Stomach smooth muscle (tissue), 2 donors: ENCODE measurements around the gene CELF1.
"Not testable (repeated sequence)": the region's sequence is repeated elsewhere in the genome, so short reads cannot be mapped to it uniquely, and the experiment has no call there.

Source experiments
- H3K27ac ChIP-seq: one replicate; pipeline ENCODE4 v1.7.0; 2013; ENCODE audit warnings: mild to moderate bottlenecking, low read length, inconsistent platforms
- H3K27me3 ChIP-seq, 2 donors: one replicate each; pipeline ENCODE4 v1.7.0; 2013; ENCODE audit warnings: low read length in 2 of 2; ENCODE audit not compliant: insufficient read depth in 2 of 2, control insufficient read depth in 1 of 2
- H3K36me3 ChIP-seq, 2 donors: one replicate each; pipeline ENCODE4 v1.7.0; 2013; ENCODE audit warnings: low read length in 2 of 2; ENCODE audit not compliant: control insufficient read depth in 2 of 2, insufficient read depth in 2 of 2
- H3K4me1 ChIP-seq: one replicate; pipeline ENCODE4 v1.7.0; 2013; ENCODE audit warnings: low read length; ENCODE audit not compliant: control insufficient read depth, insufficient read depth
- H3K4me3 ChIP-seq, 2 donors: one replicate each; pipeline ENCODE4 v1.7.0; 2013; ENCODE audit warnings: low read length in 2 of 2
- H3K9ac ChIP-seq, 2 donors: one replicate each; pipeline ENCODE4 v1.7.0; 2013; ENCODE audit warnings: low read length in 2 of 2, mild to moderate bottlenecking in 1 of 2
- H3K9me3 ChIP-seq, 2 donors: one replicate each; pipeline ENCODE4 v1.7.0; 2013; ENCODE audit warnings: low read length in 2 of 2; ENCODE audit not compliant: control insufficient read depth in 2 of 2
- donor health status: healthy.
- donor health status: Pancreatic carcinoma.

The CELF1 gene

GRCh38 chr11:47539681-47540039, 13.3 kb downstream of the CELF1 start:
- H3K4me3 ChIP-seq: no peak overlapping the region
- H3K4me1 ChIP-seq: peaks cover 30% of the 10 kb centered on the region
- H3K27me3 ChIP-seq: no peaks in the 10 kb centered on the region
- no peak overlapping the region for H3K27ac ChIP-seq
- H3K9ac ChIP-seq: no peak overlapping the region
- no peaks in the 10 kb centered on the region for H3K9me3 ChIP-seq
- no peaks in the 10 kb centered on the region for H3K36me3 ChIP-seq

GRCh38 chr11:47538741-47539565, 14.0 kb downstream of the CELF1 start:
- Histone ChIP-seq H3K9ac (no peak overlapping the region), H3K9me3 (no peaks in the 10 kb centered on the region), H3K4me3 (no peak overlapping the region), H3K27ac (no peak overlapping the region), H3K4me1 (peaks cover 27% of the 10 kb centered on the region), H3K27me3 (no peaks in the 10 kb centered on the region), H3K36me3 (no peaks in the 10 kb centered on the region)

GRCh38 chr11:47536915-47537314, 16.0 kb downstream of the CELF1 start:
- Histone ChIP-seq H3K4me1 (peaks cover 36% of the 10 kb centered on the region), H3K9ac (no peak overlapping the region), H3K27ac (no peak overlapping the region), H3K4me3 (no peak overlapping the region), H3K36me3 (no peaks in the 10 kb centered on the region), H3K9me3 (no peaks in the 10 kb centered on the region), H3K27me3 (no peaks in the 10 kb centered on the region)

- no peak overlapping the region for H3K9ac ChIP-seq
- no peaks in the 10 kb centered on the region for H3K36me3 ChIP-seq
- no peaks in the 10 kb centered on the region for H3K27me3 ChIP-seq
- H3K4me3 ChIP-seq: no peak overlapping the region
- no peaks in the 10 kb centered on the region for H3K9me3 ChIP-seq
- H3K4me1 ChIP-seq: peaks cover 44% of the 10 kb centered on the region
- no peak overlapping the region for H3K27ac ChIP-seq
Observed at GRCh38 chr11:47534704-47535251, 18.2 kb downstream of the CELF1 start.

GRCh38 chr11:47533690-47534151, 19.2 kb downstream of the CELF1 start:
- Histone ChIP-seq H3K27me3 (no peaks in the 10 kb centered on the region), H3K9me3 (no peaks in the 10 kb centered on the region), H3K4me1 (peaks cover 33% of the 10 kb centered on the region), H3K9ac (no peak overlapping the region), H3K36me3 (no peaks in the 10 kb centered on the region), H3K4me3 (no peak overlapping the region), H3K27ac (no peak overlapping the region)

GRCh38 chr11:47532597-47533213, 20.2 kb downstream of the CELF1 start:
- H3K27ac ChIP-seq: peak overlapping the region; percentile 53
- H3K36me3 ChIP-seq: no peaks in the 10 kb centered on the region
- H3K9ac ChIP-seq: no peak overlapping the region
- H3K27me3 ChIP-seq: no peaks in the 10 kb centered on the region
- H3K4me1 ChIP-seq: peaks cover 29% of the 10 kb centered on the region
- no peaks in the 10 kb centered on the region for H3K9me3 ChIP-seq
- H3K4me3 ChIP-seq: peak overlapping the region in 1 of 2 donors; percentile 3

GRCh38 chr11:47531666-47532065, 21.3 kb downstream of the CELF1 start:
- Histone ChIP-seq H3K4me1 (peaks cover 36% of the 10 kb centered on the region), H3K27ac (peak overlapping the region; percentile 53)

GRCh38 chr11:47530721-47531120, 22.2 kb downstream of the CELF1 start:
- H3K27ac ChIP-seq: not testable (repeated sequence)
- peaks cover 36% of the 10 kb centered on the region for H3K4me1 ChIP-seq

More at GRCh38 chr11:47531666-47532065, 21.3 kb downstream of the CELF1 start:
- Histone ChIP-seq H3K9me3 (no peaks in the 10 kb centered on the region), H3K36me3 (no peaks in the 10 kb centered on the region), H3K9ac (no peak overlapping the region), H3K27me3 (no peaks in the 10 kb centered on the region), H3K4me3 (no peak overlapping the region)

GRCh38 chr11:47529951-47530350, 23.0 kb downstream of the CELF1 start:
- Histone ChIP-seq H3K27me3 (no peaks in the 10 kb centered on the region), H3K27ac (no peak overlapping the region), H3K9ac (no peak overlapping the region), H3K4me1 (peaks cover 40% of the 10 kb centered on the region), H3K9me3 (no peaks in the 10 kb centered on the region), H3K4me3 (no peak overlapping the region), H3K36me3 (no peaks in the 10 kb centered on the region)

More at GRCh38 chr11:47530721-47531120, 22.2 kb downstream of the CELF1 start:
- H3K36me3 ChIP-seq, H3K9me3 ChIP-seq, H3K9ac ChIP-seq, H3K27me3 ChIP-seq, H3K4me3 ChIP-seq: not testable (repeated sequence)

- Histone ChIP-seq H3K27ac (peak overlapping the region; percentile 84), H3K4me3 (no peak overlapping the region), H3K4me1 (peaks cover 45% of the 10 kb centered on the region), H3K9me3 (no peaks in the 10 kb centered on the region), H3K36me3 (no peaks in the 10 kb centered on the region), H3K9ac (no peak overlapping the region), H3K27me3 (no peaks in the 10 kb centered on the region)
Observed at GRCh38 chr11:47527186-47527585, 25.7 kb downstream of the CELF1 start.

GRCh38 chr11:47526032-47526431, 26.9 kb downstream of the CELF1 start:
- H3K9me3 ChIP-seq, H3K9ac ChIP-seq, H3K4me3 ChIP-seq, H3K36me3 ChIP-seq, H3K27me3 ChIP-seq: not testable (repeated sequence)
- Histone ChIP-seq H3K4me1 (peaks cover 43% of the 10 kb centered on the region), H3K27ac (peak overlapping the region; percentile 84)
